GM21825 (cell line): ENCODE measurements around the gene GFER.
"Not testable (repeated sequence)": the region's sequence is repeated elsewhere in the genome, so short reads cannot be mapped to it uniquely, and the experiment has no call there.

Experiments
- ATAC-seq: cut with Tn5 transposase; IDR thresholded peaks from one replicate; pipeline ENCODE4 v1.9.1; 2021; ENCODE audit warnings: mild to moderate bottlenecking, moderate library complexity; ENCODE audit not compliant: unreplicated experiment

Gene GFER

DNA sequence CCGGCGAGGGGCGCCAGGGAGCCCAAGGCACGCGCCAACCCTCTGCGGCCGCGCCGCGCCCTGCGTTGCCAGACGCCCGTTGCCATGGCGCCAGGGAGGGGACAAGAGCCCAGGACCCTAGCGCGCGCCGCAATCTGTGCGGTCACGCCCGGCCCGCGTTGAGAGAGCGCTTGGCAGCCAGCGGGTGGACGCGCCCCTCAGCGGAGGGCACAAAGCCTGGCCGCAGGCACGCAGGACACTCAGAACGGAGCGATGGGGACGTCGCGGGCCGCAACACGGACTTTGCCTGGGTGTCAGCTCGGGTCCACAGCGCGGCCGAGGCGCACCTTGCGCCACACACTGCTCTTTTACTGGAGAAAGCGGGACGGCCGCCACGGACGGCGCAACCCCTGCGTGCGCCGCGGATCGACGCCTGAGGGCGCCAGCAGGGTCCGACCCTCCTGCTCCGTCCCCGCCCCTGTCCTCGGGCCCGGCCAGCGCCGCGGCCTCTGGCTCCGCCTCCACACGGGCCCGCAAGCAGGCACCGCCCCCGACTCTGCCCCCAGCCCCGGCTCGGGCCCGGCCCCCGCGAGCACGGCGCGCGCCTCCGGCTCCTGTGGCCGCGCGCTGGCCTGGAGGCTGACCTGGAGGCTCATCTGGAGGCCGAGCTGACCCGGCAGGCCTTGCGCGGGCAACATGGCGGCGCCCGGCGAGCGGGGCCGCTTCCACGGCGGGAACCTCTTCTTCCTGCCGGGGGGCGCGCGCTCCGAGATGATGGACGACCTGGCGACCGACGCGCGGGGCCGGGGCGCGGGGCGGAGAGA, at the start of gene GFER:
GFER (plus strand) TSS at position 650 of the 803 bp plus-strand sequence; CDS start at position 676, 26 bp downstream.
- ATAC-seq: peak; percentile 63

GRCh38 chr16:1936945-1937479, 47.0 kb upstream of the GFER start:
- ATAC-seq: no peak

DNA sequence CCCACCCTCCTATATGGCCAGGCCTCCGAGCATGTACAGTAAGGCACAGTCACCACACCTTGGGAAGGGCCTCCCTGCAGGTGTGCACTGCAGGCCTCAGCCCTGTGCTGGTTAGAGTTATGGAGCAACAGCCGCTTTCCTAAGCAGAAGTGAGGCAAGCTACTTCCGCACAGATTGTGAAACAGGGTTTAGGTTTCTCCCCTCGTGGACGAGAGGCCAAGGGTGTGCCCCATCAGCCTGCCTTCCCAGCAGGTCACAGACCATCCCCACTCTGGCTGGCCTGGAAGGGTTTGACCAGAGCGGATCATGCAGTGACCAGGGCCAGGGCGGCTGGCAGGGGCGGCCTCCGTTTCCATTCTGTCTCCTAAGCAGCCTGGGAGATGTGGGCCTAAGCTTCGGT, 45.7 kb upstream of the GFER start:
- ATAC-seq: no peak

- no peak for ATAC-seq
Observed at GRCh38 chr16:1938910-1939309, 45.1 kb upstream of the GFER start.

GRCh38 chr16:1939833-1940232, 44.2 kb upstream of the GFER start:
- not testable (repeated sequence) for ATAC-seq

GRCh38 chr16:1940273-1941161, 43.5 kb upstream of the GFER start:
- no peak for ATAC-seq

- no peak for ATAC-seq
Observed at GRCh38 chr16:1941162-1942046, 42.6 kb upstream of the GFER start.

GRCh38 chr16:1942047-1942809, 41.8 kb upstream of the GFER start:
- no peak for ATAC-seq

GRCh38 chr16:1942810-1943726, 40.9 kb upstream of the GFER start, which contains the start of gene MSRB1:
Gene MSRB1, minus strand, starts transcription at chr16:1943199. Its CDS starts 43 bp downstream, at chr16:1943156.
- ATAC-seq: peak; percentile 89

DNA sequence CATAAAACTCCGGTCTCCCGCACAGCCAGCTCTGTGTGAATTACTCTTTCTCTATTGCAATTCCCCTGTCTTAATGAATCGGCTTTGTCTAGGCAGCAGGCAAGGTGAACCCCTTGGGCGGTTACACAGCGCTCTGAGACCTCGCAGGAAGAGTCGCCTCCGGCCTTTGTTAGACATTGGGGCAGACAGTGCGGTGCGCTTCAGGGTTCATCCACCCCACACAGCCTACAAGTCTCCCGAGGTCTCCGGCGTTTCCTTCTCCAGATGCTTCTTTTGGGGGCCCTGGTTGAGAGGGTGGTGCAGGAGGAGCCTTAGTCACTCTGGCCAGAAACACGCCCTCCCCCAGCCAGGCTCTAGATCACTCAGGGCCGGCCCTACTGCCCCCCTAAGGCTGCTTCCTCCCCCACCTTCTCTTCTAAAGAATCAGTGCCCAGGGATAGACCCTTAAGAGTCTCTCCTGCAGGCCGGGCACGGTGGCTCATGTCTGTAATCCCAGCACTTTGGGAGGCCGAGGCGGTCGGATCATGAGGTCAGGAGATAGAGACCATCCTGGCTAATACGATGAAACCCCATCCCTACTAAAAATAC, 39.3 kb upstream of the GFER start:
- no peak for ATAC-seq

- ATAC-seq: no peak
Observed at GRCh38 chr16:1945559-1946391, 38.2 kb upstream of the GFER start.

GRCh38 chr16:1946495-1947368, 37.3 kb upstream of the GFER start:
- ATAC-seq: no peak

- no peak for ATAC-seq
Observed at GRCh38 chr16:1947369-1947670, 36.7 kb upstream of the GFER start.

GRCh38 chr16:1949507-1949906, 34.5 kb upstream of the GFER start:
- no peak for ATAC-seq

DNA sequence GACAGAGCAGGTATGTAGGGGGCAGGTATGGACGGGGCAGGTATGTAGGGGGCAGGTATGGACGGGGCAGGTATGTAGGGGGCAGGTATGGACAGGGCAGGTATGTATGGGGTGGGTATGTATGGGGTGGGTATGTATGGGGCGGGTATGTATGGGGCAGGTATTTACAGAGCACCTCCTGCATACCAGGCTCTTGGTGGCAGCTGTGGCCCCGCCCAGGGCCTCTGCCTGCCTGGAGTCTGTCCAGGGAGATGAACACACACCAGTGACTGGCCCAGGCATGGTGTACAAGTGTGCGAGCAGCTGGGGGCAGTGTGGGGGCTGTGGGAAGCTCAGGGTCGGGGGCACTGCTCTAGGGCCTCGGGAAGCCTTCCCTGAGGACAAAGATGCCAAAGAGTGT, 33.9 kb upstream of the GFER start:
- no peak for ATAC-seq

- no peak for ATAC-seq
Observed at GRCh38 chr16:1950559-1950958, 33.4 kb upstream of the GFER start.

DNA sequence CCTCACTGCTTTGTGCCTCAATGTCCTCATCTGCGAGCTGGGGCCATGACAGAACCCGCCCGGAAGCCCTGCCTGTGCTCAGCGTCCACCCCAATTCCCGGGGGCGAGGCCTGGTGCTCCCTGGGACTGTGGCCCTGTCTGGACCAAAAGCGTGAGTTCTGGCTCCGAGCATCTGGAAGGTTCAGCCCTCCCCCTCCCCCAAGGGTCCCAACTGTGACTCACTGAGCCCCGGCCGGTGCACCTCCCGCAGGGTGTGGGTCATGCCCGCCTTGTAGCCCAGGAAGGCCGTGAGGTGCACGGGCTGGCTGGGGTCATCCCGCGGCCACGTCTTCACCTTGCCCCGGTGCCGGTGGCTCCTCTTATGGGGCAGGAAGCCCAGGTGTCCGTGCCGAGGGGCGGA, 30.3 kb upstream of the GFER start:
- ATAC-seq: no peak
